Mucosa of rectum (tissue), 2 donors: ENCODE measurements around the gene IBTK.
A peak's percentile ranks its signal among the peaks of the same experiment; 100 is the strongest.
"Not testable (repeated sequence)": the region's sequence is repeated elsewhere in the genome, so short reads cannot be mapped to it uniquely, and the experiment has no call there.

ENCODE experiments used
- H3K27ac ChIP-seq, 2 donors: one replicate each; pipeline ENCODE4 v1.7.0; 2013; ENCODE audit warnings: inconsistent platforms in 2 of 2, low read depth in 2 of 2, low read length in 2 of 2
- H3K27me3 ChIP-seq, 2 donors: one replicate each; pipeline ENCODE4 v1.7.0; 2013; ENCODE audit warnings: low read length in 2 of 2; ENCODE audit not compliant: control insufficient read depth in 2 of 2, insufficient read depth in 2 of 2
- H3K36me3 ChIP-seq, 2 donors: one replicate each; pipeline ENCODE4 v1.7.0; 2013; ENCODE audit warnings: low read length in 2 of 2; ENCODE audit not compliant: control insufficient read depth in 2 of 2, insufficient read depth in 2 of 2
- H3K4me1 ChIP-seq, 2 donors: one replicate each; pipeline ENCODE4 v1.7.0; 2013; ENCODE audit warnings: low read length in 2 of 2, mild to moderate bottlenecking in 1 of 2; ENCODE audit not compliant: control insufficient read depth in 2 of 2, insufficient read depth in 2 of 2
- H3K4me3 ChIP-seq, 2 donors: one replicate each; pipeline ENCODE4 v1.7.0; 2013; ENCODE audit warnings: low read length in 2 of 2
- H3K9ac ChIP-seq, 2 donors: one replicate each; pipeline ENCODE4 v1.7.0; 2013; ENCODE audit warnings: low read length in 2 of 2, low read depth in 1 of 2, mild to moderate bottlenecking in 1 of 2
- H3K9me3 ChIP-seq, 2 donors: one replicate each; pipeline ENCODE4 v1.7.0; 2013; ENCODE audit warnings: low read length in 2 of 2; ENCODE audit not compliant: control insufficient read depth in 2 of 2
- donor health status: healthy.
- donor health status: Normal muscosa, but diverticular disease.

Gene IBTK

GRCh38 chr6:82145926-82146452, 101.6 kb downstream of the IBTK start:
- Histone ChIP-seq H3K9ac (no peak overlapping the region), H3K36me3 (no peaks in the 10 kb centered on the region), H3K27ac (no peak overlapping the region), H3K4me3 (no peak overlapping the region), H3K27me3 (no peaks in the 10 kb centered on the region), H3K4me1 (peaks cover 0 to 5% of the 10 kb centered on the region in 2 donors), H3K9me3 (no peaks in the 10 kb centered on the region)

- no peaks in the 10 kb centered on the region for H3K9me3 ChIP-seq
- H3K27ac ChIP-seq: peak overlapping the region in 1 of 2 donors; percentile 39
- peaks cover 0 to 5% of the 10 kb centered on the region in 2 donors for H3K4me1 ChIP-seq
- H3K9ac ChIP-seq: no peak overlapping the region
- H3K27me3 ChIP-seq: no peaks in the 10 kb centered on the region
- H3K36me3 ChIP-seq: no peaks in the 10 kb centered on the region
- H3K4me3 ChIP-seq: peak overlapping the region in 1 of 2 donors; percentile 23
Observed at GRCh38 chr6:82144852-82145340, 102.6 kb downstream of the IBTK start.

GRCh38 chr6:82144007-82144851, 103.3 kb downstream of the IBTK start:
- Histone ChIP-seq H3K4me3 (no peak overlapping the region), H3K4me1 (peaks cover 0 to 5% of the 10 kb centered on the region in 2 donors), H3K36me3 (no peaks in the 10 kb centered on the region), H3K27ac (peak overlapping the region; percentile 36 to 39), H3K9me3 (no peaks in the 10 kb centered on the region), H3K9ac (no peak overlapping the region), H3K27me3 (no peaks in the 10 kb centered on the region)

- H3K4me1 ChIP-seq: peaks cover 0 to 5% of the 10 kb centered on the region in 2 donors
- H3K9ac ChIP-seq: no peak overlapping the region
- no peaks in the 10 kb centered on the region for H3K27me3 ChIP-seq
- no peaks in the 10 kb centered on the region for H3K9me3 ChIP-seq
- H3K27ac ChIP-seq: no peak overlapping the region
- no peaks in the 10 kb centered on the region for H3K36me3 ChIP-seq
- H3K4me3 ChIP-seq: no peak overlapping the region
Observed at GRCh38 chr6:82143041-82143481, 104.5 kb downstream of the IBTK start.

- Histone ChIP-seq H3K9ac (no peak overlapping the region), H3K27ac (no peak overlapping the region), H3K36me3 (no peaks in the 10 kb centered on the region), H3K4me1 (peaks cover 0 to 5% of the 10 kb centered on the region in 2 donors), H3K27me3 (no peaks in the 10 kb centered on the region), H3K9me3 (no peaks in the 10 kb centered on the region), H3K4me3 (no peak overlapping the region)
Observed at GRCh38 chr6:82142524-82142923, 105.0 kb downstream of the IBTK start.

GRCh38 chr6:82138075-82138791, 109.3 kb downstream of the IBTK start:
- Histone ChIP-seq H3K9ac (no peak overlapping the region), H3K9me3 (no peaks in the 10 kb centered on the region), H3K36me3 (no peaks in the 10 kb centered on the region), H3K27me3 (no peaks in the 10 kb centered on the region), H3K27ac (no peak overlapping the region), H3K4me1 (no peaks in the 10 kb centered on the region), H3K4me3 (no peak overlapping the region)

- no peaks in the 10 kb centered on the region for H3K36me3 ChIP-seq
- no peaks in the 10 kb centered on the region for H3K4me1 ChIP-seq
- no peaks in the 10 kb centered on the region for H3K9me3 ChIP-seq
- H3K27me3 ChIP-seq: no peaks in the 10 kb centered on the region
- H3K27ac ChIP-seq: no peak overlapping the region
- no peak overlapping the region for H3K4me3 ChIP-seq
- no peak overlapping the region for H3K9ac ChIP-seq
Observed at GRCh38 chr6:82131441-82131840, 116.1 kb downstream of the IBTK start.

- H3K36me3 ChIP-seq: no peaks in the 10 kb centered on the region
- no peaks in the 10 kb centered on the region for H3K9me3 ChIP-seq
- no peaks in the 10 kb centered on the region for H3K27me3 ChIP-seq
- H3K9ac ChIP-seq: no peak overlapping the region
- H3K27ac ChIP-seq: no peak overlapping the region
- no peak overlapping the region for H3K4me3 ChIP-seq
- H3K4me1 ChIP-seq: no peaks in the 10 kb centered on the region
Observed at GRCh38 chr6:82129797-82130196, 117.7 kb downstream of the IBTK start.

- H3K4me1 ChIP-seq, H3K4me3 ChIP-seq, H3K27ac ChIP-seq, H3K27me3 ChIP-seq, H3K9ac ChIP-seq, H3K9me3 ChIP-seq, H3K36me3 ChIP-seq: not testable (repeated sequence)
Observed at GRCh38 chr6:82128973-82129372, 118.6 kb downstream of the IBTK start.

- Histone ChIP-seq H3K27ac (no peak overlapping the region), H3K9me3 (no peaks in the 10 kb centered on the region), H3K36me3 (no peaks in the 10 kb centered on the region), H3K4me1 (no peaks in the 10 kb centered on the region), H3K27me3 (no peaks in the 10 kb centered on the region), H3K9ac (no peak overlapping the region), H3K4me3 (no peak overlapping the region)
Observed at GRCh38 chr6:82123632-82124031, 123.9 kb downstream of the IBTK start.
